Right forelimb (tissue), 1 donor: ENCODE data around the gene TMEM132A.
A peak's percentile ranks its signal among the peaks of the same experiment; 100 is the strongest.

ENCODE experiments used
- DNase-seq: peaks from one replicate; pipeline ENCODE4 v3.0.0-alpha.2; 2018

Gene TMEM132A, protein sequence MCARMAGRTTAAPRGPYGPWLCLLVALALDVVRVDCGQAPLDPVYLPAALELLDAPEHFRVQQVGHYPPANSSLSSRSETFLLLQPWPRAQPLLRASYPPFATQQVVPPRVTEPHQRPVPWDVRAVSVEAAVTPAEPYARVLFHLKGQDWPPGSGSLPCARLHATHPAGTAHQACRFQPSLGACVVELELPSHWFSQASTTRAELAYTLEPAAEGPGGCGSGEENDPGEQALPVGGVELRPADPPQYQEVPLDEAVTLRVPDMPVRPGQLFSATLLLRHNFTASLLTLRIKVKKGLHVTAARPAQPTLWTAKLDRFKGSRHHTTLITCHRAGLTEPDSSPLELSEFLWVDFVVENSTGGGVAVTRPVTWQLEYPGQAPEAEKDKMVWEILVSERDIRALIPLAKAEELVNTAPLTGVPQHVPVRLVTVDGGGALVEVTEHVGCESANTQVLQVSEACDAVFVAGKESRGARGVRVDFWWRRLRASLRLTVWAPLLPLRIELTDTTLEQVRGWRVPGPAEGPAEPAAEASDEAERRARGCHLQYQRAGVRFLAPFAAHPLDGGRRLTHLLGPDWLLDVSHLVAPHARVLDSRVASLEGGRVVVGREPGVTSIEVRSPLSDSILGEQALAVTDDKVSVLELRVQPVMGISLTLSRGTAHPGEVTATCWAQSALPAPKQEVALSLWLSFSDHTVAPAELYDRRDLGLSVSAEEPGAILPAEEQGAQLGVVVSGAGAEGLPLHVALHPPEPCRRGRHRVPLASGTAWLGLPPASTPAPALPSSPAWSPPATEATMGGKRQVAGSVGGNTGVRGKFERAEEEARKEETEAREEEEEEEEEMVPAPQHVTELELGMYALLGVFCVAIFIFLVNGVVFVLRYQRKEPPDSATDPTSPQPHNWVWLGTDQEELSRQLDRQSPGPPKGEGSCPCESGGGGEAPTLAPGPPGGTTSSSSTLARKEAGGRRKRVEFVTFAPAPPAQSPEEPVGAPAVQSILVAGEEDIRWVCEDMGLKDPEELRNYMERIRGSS

DNA sequence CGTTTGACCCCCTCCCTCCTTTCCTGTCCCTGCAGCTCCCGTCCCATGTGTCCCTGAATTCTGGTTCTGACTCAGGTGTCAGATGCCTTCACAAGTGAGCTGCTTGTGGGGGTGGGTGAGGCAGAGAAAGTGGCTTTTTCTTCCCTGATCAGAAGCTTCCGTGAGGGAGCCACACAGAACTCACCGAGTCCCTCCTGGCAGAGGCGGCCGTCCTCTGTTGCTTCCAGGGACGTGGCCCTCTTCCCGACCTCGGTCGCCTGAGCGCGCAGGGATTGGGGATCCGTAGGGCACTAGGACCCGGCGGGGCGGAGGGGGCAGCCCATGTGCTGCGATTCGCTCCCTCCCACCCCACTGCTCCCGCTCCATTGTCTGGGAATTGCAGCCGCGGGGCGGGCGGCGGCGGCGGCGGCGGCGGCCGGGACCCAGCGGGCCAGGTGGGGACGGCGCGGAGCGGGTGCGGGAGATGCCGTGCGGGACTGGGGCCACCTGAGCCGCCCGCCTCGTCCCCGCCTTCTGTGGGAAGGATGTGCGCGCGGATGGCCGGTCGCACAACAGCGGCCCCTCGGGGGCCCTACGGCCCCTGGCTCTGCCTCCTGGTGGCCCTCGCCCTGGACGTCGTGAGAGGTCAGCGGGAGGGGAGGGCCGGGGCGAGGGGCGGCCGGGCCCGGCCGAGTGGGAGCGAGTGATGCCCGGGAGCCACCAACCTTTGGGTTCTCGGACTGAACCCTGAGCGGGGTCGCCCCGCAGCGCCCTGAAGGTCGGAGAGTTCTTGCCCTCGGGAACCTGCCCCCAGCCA is at the start of gene TMEM132A:
TSS of gene TMEM132A (plus strand) at position 351 of the 796 bp plus-strand sequence. CDS start at position 525, 174 bp downstream.
- peak; percentile 81 for DNase-seq

DNA sequence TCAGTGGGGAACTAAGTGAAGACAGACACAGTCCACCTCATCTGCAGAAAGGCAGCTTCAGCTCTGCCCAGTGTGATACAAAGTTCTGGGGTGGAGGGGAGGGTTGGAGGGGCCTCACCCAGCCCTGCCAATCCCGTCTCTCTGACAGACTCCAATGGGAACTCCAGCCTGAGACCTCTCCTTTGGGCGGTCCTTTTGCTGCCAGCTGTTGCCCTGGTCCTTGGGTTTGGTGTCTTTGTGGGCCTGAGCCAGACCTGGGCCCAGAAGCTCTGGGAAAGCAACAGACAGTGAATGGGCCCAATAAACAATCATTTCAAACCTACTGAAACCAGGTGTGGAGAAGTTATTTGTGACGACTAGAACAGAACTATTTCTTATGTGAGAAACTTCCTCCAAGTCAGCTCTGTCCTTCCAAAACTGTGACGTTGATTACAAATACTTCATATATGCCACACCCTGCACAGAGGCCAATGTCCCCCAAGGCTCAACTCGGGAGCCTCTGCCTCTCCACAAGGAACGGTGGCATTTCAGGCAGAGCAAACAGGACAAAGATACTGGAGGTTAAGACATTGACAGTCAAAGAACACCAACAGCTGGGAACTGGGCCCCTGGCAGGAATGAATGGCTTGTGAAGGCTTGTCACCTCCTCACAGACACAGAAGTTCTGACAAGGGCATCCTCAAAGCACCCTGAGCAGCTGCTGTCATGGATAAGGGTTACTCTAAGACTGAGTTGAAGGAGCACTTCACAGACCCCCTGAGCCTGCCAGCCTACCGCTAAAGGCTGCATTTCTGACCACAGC is 48.7 kb upstream of the TMEM132A start:
- DNase-seq: no peak

DNA sequence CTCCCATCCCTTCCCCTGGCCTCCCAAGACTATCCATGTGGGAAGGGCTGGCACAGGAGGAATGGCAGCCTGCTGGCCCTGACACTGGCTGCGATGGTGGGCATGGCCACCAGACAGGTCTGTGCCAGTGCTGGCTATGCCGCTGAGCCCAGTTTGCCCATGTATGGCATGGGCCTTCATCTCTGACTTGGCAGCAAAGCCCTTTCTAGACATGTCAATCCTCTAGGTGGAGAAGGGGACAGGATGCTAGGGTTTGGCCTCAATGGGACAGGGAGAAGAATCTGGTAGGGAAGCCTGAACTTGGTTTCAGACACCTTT is 48.1 kb upstream of the TMEM132A start:
- DNase-seq: no peak

DNA sequence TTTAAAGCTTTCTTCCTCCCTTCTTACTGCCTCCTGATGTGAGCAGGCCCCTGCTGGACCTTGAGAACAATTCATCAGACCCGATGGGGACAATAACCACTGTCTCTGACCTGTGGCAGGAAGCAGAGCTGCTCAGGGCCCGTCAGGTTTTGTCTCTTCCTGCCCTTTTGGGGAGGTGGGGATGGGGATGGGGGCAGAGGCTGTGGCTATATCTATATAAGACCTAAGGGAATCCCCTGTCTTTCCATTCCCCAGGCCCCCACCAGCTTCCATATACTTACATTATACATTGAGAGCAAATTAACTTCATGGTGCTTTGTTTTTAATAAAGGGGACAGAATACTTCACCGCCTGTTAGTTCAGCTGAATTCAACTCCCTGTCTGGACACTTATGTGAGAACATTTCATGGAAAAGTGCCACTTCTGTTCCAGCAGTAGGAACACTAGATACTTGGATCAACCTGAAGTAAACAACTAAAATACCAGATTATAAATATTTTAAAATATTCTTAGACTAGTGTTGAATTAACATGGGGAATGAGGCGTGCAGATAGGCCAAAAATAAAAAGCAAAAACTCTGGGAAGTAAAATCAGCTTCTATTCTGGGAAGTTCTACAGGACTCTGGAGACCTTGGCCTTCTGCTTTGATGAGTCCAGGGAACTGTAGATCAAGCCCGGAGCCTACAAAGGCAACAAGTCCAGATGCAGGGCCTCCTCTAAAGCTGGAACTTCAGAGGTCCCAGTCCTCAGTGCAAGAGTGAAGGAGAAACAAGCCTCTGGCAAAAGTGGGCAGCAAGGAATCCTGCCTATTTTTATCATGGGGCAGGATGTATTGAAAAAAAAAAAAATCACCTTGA is 45.8 kb upstream of the TMEM132A start:
- no peak for DNase-seq

DNA sequence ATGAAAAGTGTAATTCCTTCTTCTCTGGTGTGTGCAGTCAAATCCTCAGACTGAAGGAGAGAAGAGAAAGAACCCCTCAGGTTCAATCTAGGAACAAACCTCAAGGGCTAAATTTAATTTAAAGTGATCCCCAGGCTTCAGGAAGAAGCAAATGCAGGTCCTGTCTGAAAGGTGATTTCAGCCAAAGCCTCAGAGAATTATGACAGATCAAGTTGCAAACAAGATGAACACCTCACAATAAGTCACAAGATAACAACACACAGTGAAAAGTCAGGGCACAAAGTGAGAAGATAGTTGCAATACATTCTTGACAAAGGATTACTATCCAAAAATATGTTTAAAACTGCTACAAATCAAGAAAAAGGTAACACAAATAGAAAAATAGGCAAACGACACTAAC is 45.2 kb upstream of the TMEM132A start:
- no peak for DNase-seq

DNA sequence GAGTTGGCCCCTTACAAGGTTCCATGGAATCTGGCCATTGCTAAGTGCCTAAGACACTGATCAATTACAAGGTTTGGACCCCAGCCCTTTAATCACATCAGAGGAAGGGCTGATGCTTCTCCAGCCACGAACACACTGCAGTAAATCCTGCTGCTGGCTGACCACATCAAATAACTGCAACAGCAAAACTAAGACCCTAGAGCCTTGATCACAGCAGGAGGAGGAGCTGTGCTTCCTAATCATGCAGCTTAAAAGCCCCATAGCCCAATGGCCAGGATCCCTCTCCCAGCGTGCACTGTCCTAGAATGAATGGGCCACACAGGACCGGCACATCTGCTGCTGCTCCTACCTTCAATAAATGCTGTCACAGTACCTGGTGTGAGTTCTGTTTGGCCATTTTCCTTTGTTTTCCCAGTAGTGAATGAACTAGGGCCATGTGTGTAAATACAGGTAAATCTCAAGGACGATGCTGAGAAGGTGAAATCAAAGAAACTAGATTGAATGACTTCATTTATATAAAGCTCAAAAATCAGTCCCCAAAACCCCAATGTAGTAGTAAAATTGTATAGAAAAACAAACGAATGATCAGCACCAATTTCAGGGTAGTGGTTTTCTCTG is 44.2 kb upstream of the TMEM132A start:
- no peak for DNase-seq

DNA sequence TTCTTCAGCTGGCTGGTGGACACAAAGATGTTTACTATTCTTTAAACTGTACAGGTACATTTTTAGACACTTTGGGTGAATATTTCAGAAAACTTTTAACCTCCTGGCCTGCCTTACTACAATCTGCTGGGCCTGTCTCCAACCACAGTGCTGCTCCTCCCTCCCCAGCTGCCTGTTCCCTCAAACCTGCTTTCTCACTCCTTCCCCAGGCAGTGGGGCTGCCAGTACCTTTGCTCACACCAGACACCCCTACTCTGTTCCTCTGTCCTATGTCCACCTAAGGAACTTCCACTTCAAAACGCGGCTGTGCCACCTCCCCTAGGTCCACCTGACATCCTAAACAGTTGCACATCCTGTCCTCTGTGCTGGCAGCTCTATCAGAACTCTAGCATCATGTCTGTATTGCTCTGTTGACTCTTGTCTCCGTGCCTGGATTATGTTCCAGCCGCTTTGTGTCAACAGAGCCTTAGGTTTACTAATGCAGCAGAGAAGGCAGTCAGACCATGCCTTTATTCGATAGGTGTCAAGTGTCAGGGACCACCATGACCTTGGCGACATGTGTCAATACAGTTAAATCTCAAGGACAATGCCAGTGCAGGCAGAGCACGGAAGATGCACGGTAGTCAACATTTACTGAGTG is 43.5 kb upstream of the TMEM132A start:
- no peak for DNase-seq

DNA sequence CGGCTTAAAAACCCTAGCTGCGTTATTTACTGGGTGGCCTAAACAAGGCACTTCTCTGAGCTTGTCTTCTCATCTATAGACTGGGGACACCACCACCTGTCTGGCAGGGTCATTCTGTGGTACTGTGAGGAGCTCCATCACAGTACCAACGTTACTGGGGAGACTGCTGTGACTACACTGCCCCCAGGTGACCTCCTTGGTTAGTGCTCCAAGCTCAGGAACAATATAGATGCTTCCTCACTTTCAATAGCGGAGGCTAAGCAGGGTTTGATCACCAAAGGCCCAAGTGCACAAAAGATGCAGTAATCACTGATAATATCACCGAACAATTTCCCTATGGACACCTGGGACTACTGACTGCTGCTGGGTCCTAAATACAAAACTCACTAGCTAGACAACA is 36.7 kb upstream of the TMEM132A start:
- no peak for DNase-seq

DNA sequence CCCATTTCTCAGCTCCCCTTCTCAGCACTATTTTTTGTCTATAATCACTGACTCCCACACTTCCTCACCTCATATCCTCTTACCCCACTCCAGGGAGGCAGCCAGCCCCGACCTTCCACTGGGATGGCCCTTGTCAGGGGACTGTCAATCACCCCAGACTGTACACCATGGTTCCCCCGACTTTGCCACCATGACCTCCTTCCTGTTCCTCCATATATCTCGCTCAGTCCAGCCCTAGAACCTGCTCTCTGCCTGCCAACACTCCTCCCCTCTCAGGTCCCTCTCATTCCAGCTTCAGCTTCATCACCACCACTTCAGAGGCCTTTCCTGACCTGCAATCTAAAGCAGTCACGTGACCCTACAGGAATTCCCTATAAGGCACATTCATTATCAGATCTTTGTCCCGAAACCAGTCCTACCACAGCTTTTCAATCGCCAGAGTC is 34.4 kb upstream of the TMEM132A start:
- DNase-seq: no peak

DNA sequence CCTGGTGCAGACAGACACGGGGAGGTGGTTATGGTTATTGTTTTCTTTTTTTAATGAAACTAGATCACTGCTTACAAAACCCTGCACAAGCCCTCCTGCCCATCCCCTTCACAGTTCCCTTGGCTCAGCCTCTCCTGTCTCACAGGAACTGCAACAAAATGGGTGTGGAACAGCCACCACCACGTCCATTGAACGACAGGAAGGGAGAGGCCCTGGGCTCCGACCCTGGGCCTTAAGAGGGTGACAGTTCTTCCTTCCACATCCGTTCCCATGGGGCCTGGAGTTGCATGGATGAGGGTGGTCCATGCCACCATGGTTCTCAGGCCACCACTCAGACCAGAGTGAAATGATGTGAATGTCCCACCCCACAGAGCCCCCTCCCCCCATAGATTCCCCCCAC is 33.6 kb upstream of the TMEM132A start:
- no peak for DNase-seq

DNA sequence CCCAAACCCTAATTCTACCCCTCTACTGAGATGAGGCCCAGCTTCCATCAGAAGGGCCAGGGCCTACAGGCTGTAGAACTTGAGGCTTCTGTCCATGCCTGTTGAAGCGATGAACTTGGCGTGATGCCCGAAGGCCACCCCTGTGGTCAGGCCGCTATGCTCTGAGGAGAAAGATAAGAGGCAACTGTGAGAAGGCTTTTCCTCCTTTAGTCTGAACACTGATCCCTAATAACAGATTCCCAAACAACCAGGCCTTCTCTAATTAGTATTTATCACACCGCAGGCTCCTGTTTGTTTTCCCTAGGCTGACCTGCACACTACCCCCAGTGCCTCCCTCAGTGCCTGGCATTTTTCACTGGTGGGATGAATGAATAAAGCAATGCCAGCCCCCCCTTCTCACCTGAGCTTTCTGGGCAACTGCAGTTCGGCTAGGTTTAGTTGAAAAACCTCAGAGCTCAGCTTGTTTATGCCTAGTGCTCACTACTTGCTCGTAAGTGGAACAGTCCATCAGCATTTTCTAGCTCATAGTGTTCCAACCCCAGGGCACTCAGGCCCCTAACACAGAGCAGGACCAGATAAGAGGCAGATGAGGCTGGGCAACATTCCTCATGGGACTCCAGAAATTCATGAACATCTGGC is 33.0 kb upstream of the TMEM132A start:
- no peak for DNase-seq

DNA sequence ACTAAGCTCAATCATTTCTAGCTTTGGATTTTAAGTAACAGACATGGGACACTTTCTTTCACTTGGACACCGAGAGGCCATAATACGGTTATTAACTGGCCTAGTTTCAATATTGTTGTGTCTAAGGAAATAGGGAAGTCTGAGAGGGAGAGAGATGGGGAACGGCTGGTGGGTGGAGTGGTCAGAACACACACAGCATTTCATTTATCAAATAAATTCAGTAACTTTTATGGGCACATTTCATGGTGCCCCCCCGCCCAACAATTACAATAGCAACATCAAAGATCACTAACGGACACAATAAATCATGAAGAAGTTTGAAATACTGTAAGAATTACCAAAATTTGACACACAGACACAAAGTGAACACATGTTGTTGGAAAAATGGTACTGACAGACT is 28.6 kb upstream of the TMEM132A start:
- DNase-seq: no peak

DNA sequence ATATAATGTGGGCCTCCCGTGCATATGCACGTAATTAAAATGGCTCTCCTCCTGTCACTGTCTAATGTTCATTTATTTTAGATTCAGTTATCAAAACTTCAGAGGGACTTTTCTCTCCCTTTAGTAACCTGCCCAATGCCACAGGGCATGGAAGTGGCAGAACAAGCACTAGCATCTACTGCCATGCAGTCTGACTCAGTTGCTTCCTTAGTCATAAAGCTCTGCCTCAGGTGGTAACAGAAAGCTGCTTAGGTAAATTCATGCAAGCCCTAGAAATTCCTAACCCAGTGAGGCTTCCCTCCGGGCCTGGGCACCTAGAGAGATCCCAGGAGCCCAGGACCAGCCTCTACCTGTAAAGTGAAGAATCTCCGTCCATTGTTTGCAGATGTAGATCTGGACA is 26.8 kb upstream of the TMEM132A start:
- no peak for DNase-seq

DNA sequence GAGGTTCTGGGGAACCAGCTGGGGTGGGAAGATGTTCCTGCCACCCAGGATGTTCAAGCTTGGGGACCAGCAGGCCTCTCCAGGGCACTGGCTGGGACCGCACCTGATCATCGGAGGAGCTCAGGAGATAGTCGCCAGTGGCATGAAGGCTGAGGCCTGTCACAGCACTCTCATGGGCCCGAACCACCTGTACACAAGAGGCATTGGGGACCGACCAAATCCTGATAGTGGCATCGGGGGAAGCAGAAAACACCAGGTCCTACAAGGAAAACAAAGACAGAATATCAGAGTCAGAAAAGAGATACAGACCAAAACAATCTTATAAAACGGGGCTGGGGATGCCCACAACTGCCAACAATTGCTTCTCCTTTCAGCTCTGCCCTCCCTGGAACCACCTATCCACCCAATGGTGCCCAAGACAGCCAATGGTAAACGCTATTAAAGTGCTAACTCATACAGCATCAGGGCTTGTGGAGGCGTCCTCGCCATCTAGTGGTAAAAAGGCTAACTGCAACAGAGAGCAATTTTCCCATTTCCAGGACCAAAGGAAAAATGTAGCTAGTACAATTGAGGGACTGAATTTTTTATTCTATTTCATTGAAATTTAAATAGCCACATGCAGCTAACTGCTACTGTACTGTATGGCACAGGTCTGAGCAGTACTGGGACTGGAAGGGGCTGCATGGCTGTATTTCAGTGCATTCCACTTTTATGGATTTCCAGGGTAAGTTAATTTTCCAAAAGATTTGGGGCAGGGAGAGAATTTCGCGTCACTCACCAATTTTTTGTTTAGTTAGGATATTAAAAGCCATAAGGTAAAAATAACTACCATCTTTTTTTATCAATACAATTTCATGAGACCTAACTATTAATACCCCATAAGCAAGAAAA is 25.0 kb upstream of the TMEM132A start:
- peak; percentile 62 for DNase-seq

DNA sequence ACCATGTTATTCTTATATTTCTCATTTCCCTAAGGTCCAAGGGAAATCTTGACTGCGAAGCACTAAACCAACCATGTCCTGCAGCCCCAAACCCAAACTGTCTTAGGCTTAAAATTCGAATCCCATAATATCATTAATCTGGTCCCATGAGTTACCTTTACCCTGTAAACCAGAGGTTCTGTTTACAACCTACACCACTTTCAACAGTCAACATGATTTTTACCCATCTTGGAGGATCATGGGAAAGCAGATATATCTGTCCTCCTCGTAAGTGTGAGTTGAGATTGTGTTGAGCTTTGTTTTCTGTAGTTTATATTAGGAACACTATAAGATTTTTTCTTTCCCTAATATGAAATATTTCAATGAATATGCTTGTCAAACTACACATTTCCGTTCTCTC is 24.3 kb upstream of the TMEM132A start:
- no peak for DNase-seq

DNA sequence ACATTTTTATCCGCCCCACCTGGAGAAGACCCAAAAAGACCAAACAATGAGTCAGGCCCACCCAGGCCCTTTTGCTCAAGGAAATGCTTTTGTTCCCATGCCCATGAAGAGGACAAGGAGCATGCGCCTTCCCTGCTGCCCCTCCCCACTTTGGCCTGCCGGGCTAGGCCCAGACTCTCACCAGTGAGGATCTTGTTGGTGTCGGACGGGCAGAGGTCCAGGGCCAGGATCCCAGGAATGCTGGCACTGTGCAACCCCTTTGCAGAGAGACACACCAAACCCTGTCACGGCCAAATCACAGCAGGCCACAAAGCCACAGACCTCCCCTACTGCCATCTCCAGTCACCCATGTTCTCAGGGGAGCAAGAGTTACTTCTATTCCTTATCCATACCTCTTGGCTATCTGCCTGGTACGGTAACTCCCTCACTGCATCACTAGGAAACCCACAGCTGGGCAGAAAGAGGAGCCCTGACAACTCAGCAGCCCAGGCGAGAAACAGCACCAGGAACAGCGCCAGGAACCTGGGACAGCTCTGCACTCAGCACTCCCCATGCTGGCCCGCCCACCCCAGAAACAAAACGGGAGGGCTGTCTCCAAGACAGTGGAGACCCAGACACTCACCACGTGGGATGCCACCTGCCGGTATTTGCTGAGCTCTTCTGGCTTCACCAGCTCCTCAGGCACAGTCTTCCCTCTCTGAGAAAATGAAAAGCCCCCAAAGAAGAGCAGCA is 23.4 kb upstream of the TMEM132A start:
- DNase-seq: no peak

DNA sequence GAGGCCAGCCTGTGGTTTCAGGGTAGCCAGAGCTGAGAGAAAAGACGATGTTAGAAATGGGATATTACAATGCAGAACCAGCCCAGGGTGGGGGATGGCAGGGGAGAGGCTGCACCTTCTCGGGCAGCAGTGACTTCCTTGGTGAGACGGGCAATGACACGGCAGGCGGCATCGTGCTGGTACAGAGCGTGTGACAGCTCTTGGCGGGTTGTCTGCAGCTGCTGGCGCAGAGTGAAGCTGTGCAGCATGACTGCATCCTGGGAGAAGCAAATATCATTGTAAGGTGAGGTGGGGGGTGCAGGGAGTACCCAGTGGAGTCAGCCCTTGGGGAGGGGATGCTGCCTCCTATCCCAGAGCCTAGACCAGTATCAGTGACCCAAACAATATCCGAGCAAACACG is 21.6 kb upstream of the TMEM132A start:
- no peak for DNase-seq

DNA sequence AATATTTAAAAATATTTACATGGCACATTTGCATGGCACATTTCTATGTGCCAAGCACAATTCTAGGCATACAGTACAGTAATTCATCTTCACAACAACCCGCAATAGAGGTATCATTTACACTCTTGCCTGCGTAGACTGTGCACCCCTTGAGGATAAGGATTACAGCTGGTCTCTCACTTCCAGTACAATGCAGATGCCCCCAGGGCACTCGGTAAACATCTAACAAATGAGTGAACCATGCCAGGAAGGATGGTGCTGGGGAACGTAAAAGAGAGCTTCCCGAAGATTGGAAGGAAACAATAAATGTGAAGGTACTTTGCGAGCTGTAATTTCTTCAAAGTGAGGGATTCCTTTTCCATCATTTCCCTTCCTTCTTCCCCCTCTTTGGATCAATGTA is 19.2 kb upstream of the TMEM132A start:
- no peak for DNase-seq
